PFSK-1 (cell line): ENCODE data around the gene ZC3HAV1L.

Experiments
- FOXP2 ChIP-seq: optimal IDR thresholded peaks from 2 replicates; pipeline ENCODE3; 2011; ENCODE audit warnings: borderline replicate concordance, control low read depth, inconsistent platforms; ENCODE audit not compliant: insufficient read depth; ENCODE audit errors: extremely low read length, extremely low read depth
- POLR2AphosphoS5 ChIP-seq: IDR thresholded peaks from 2 replicates; pipeline ENCODE4 v1.6.1; 2012; ENCODE audit warnings: low read depth, mild to moderate bottlenecking, control low read depth, low read length, moderate library complexity
- REST ChIP-seq, 2 experiments: IDR thresholded peaks; 2 replicates each; pipeline versions ENCODE4 v1.6.1 to v1.8.0; 2011 to 2012; ENCODE audit warnings: low read depth in 2 of 2, low read length in 2 of 2, control low read depth in 1 of 2, inconsistent platforms in 1 of 2, mild to moderate bottlenecking in 1 of 2, moderate library complexity in 1 of 2; ENCODE audit not compliant: insufficient read depth in 1 of 2
- SIN3A ChIP-seq: IDR thresholded peaks from 2 replicates; pipeline ENCODE4 v1.6.1; 2012; ENCODE audit warnings: mild to moderate bottlenecking, low read length, moderate library complexity, borderline replicate concordance; ENCODE audit not compliant: insufficient read depth
- TAF1 ChIP-seq: IDR thresholded peaks from 2 replicates; pipeline ENCODE4 v1.6.1; 2012; ENCODE audit warnings: low read length, control low read depth, borderline replicate concordance; ENCODE audit not compliant: insufficient read depth

Gene ZC3HAV1L

DNA sequence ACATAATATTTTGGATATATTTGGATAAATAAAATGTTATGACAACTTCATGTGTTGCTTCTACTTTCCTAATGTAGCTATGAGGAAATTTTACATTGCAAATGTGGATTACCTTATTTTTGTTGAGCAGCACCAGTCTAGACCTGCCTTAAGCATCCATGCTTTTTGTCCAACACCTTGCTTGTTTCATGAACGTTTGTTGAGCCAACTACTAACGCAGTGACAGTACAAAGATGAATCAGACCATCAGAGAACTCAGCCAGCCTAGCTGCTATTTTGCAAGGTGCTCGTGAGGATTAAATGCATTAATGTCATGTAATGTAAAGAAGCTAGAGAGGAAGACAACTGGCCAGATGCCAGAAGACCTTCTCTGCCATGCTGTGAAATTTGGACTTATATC is 1.1 kb upstream of the ZC3HAV1L start:
- TF ChIP-seq TAF1 (no peak), REST (IDR thresholded peaks at IDR 0.05; ENCODE audit: insufficient read depth in 1 of 2, low read depth in 2 of 2, low read length in 2 of 2) (no peak), SIN3A (no peak), POLR2AphosphoS5 (no peak), FOXP2 (no peak)

- TF ChIP-seq SIN3A (no peak), FOXP2 (no peak), TAF1 (no peak), REST (IDR thresholded peaks at IDR 0.05; ENCODE audit: insufficient read depth in 1 of 2, low read depth in 2 of 2, low read length in 2 of 2) (no peak), POLR2AphosphoS5 (no peak)
These were observed 822 bp downstream of the ZC3HAV1L start for GRCh38 chr7:139034855-139035585.

DNA sequence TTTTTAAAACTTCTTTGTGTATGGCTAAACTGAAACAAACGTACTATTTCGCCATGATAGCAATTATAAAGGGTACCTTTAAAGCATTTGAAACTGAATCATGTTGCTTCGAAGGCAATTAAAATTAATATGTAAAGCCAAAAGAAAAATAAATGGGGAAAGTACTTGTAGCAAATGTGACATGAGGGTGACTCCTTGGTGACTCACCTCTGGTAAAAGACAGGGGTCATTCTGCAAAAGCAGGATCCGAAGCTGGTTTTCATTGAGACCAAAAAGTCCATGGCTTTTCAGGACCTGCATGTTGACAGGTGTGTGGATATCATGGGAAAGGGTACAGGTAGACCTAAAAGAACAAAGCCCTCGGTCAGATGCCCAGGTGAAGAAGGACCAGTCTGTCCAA is 1.5 kb downstream of the ZC3HAV1L start:
- TF ChIP-seq TAF1 (no peak), POLR2AphosphoS5 (no peak), SIN3A (no peak), FOXP2 (no peak), REST (IDR thresholded peaks at IDR 0.05; ENCODE audit: insufficient read depth in 1 of 2, low read depth in 2 of 2, low read length in 2 of 2) (no peak)

DNA sequence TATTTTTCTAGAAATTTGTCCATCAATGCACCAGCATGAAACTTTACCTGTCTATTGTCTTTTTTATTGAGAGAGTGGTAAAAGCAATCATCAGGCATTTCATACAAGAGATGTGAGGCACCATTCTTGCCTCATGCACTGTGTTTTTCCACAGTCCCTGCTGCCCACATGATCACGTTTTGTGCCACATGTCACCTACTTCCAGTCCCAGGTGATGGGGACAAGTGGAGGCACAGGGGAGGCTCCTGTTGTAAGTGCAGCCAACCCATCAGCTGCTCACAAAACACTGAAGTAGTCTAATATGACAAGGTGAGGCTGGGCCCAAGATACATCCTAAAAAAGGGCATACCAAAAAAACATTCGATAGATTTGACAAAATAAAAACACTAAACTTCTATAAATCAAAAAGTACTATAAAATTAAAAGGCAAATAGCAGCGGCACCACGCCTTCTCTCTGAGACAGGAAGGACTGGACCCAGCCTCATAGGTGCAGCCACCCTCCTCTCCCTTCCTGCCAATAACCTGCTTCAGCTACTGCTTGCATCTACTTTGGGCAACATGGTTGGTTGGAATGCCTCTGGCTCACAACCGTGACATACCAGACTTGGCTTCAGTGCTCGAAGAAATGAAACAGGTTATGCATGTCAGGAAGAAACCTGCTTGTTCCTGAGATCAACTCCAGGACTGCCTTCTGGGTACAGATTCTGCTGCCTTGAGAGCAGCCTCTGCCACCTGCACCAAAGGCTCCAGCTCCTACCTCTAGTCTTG is 2.3 kb downstream of the ZC3HAV1L start:
- TF ChIP-seq FOXP2, result no peak
- no peak for TF ChIP-seq TAF1
- no peak for TF ChIP-seq POLR2AphosphoS5
- TF ChIP-seq REST (IDR thresholded peaks at IDR 0.05; ENCODE audit: insufficient read depth in 1 of 2, low read depth in 2 of 2, low read length in 2 of 2), result no peak
- TF ChIP-seq SIN3A, result no peak
